ENCODE results near the gene GRPEL1. TPM values are rescaled to one million over a fixed set of nuclear protein-coding genes. Genes with fewer than 3 reads are reported as not detected.
A peak's percentile ranks its signal among the peaks of the same experiment; 100 is the strongest.

GRPEL1 gene
- polyA plus RNA-seq, 10 donors = 25.3 to 35.3 (median 29.8) TPM

- no peak for DNase-seq
Measured at GRCh38 chr4:7045961-7046921, 21.6 kb downstream of the GRPEL1 start.

GRCh38 chr4:7045553-7045952 lies 22.3 kb downstream of the GRPEL1 start:
- DNase-seq = no peak

DNA sequence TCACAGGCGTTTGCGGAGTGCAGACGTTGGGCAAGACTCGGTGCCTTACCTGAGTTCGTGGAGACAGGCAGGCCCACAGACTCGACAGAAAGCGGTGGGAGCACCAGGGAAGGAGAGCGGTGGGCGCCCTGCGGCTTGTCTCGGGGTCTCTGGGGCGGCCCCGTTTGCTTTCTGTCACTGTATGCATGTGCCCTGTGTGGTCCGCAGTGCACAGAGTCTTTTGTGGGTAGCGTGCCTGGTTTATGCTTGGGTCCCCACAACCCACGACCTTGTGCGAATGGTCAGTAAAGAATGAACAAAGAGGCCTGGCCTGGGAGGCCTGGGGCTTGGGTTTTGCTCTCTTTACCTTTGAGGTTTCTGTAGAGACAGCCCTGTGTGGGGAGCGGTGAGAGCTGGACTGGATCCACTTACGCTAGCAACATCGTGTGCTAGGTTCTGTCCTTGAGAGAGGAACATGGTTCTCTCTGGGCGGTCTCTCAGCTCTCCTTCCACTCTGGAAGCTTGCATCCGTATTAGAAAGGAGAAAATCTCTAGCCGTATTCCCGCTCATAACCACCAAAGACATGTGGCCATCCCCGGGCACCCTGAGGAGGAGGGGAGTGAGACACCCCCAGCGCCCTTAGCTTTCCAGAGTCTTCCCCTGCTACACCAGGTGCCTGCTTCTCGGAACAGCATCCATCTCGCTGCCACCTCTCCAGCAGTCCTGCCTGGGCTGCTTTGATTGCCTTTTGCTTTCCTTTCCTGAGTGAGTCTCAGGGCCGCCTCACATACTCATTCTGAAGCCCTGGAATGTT lies 23.5 kb downstream of the GRPEL1 start:
- DNase-seq = peak in 1 of 3 donors; percentile 43

GRCh38 chr4:7043284-7044136 lies 24.4 kb downstream of the GRPEL1 start, which contains the start of gene TADA2B:
TADA2B (plus strand) TSS chr4:7043372; CDS start chr4:7043580, 208 bp downstream.
- DNase-seq = peak in 2 of 3 donors; percentile 51 to 83

- DNase-seq = peak; percentile 98 to 99 (median 98)
Measured at GRCh38 chr4:7042503-7043283, 25.2 kb downstream of the GRPEL1 start.

- peak in 1 of 3 donors; percentile 30 for DNase-seq
Measured at GRCh38 chr4:7041801-7042502, 25.9 kb downstream of the GRPEL1 start.

DNA sequence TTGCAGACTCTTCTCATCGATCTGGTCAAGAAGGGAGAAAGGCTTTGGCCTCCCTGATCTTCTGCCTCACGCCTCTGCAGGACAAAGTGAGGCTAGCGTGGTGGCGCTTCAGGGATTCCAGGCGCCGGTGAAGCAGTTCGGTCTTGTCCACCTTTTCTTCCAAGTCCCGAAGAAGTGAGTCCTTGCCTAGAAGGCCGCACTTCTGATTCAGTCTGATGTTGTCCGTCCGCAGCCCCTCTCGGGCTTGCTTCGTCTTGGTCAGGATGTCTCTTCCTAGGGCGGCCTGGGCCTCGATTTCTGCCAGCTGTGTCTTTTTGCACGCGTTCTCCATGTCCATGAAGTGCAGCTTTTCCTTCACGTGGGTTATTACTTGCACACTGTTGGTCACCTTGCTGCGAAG lies 26.6 kb downstream of the GRPEL1 start:
- DNase-seq = no peak

DNA sequence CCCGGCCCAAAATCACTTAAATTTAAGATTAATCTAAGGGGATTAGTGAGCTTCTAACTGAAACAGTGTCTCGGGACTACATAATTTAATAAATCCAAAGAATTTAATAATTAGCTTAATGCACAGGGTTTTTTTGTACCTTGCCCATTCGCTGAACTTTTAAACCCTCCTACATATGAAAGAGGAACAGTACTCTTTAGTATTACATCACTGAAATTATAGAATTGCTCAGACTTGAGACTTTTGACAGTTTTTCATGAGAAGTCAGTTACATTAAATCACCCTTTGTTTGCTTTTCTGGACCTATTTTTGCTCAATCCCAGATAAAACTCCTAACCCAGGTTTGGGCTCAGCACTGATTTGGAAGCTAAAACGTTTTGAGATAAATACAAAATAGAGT lies 27.1 kb downstream of the GRPEL1 start:
- no peak for DNase-seq

GRCh38 chr4:7037425-7037824 lies 30.4 kb downstream of the GRPEL1 start:
- no peak for DNase-seq

DNA sequence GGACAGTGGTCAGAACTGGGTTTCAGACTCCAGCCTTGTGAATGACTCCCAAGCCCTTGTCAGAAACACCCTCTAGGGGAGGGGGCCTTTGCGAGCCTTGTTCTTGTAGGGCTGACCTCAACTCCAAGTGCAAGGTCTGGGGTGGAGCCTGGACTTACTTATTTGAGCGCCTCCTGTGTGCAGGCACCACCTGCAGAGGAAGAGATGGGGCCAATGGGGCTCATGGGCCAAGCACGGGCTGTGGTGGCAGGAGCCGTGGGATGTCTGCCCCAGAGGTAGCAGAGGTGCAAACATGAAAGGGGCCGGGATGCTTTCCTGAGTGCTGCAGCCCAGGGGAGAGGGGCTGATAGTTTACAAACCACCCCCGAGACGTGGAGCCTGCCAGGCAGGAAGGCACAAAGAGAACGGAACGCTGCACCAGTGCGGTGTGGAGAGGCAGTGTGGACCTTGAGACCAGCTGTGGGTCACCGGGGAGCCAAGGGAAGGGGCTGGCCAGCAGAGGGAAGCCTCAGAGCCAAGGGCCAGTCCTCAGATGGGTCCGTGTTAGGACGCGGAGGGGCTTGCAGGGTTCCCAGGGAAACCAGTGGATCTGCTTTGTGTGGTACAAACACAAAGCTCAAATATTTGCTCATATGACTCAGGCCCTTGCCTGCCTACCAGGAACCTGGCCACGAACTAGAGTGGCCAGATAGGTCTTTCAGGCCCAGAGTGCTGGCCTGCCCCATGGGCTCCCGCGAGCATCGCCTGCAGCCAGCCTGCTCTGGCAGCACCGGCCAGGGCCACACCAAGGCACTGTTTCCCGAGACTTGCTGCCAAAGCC lies 33.4 kb downstream of the GRPEL1 start:
- no peak for DNase-seq

- DNase-seq = no peak
Measured at GRCh38 chr4:7032596-7032995, 35.3 kb downstream of the GRPEL1 start.

- no peak for DNase-seq
Measured at GRCh38 chr4:7031558-7032449, 36.1 kb downstream of the GRPEL1 start.

DNA sequence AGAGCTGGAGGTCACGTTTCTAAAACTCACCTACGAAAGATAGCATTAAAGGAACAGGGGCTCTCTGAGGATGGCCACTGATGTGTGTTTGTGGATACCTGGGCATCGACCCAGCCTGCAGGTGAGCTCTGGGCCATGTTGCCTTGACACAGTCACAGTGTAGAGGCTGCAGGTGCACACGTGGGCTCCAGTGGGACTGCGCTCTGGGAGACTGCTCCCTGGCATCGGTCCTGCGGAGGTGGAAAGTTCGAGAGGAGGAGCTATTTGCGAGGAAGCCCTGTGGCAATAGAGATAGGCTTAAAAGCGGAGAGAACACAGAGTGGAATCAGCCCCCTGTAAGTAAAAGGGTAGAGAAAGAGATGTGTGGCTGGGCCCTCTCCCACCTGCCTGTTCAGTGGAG lies 37.0 kb downstream of the GRPEL1 start:
- no peak for DNase-seq

GRCh38 chr4:7029921-7030320 lies 37.9 kb downstream of the GRPEL1 start:
- DNase-seq = no peak

- DNase-seq = no peak
Measured at GRCh38 chr4:7029212-7029611, 38.7 kb downstream of the GRPEL1 start.

GRCh38 chr4:7027913-7028312 lies 40.0 kb downstream of the GRPEL1 start:
- no peak for DNase-seq

GRCh38 chr4:7027284-7027683 lies 40.6 kb downstream of the GRPEL1 start:
- DNase-seq = no peak

DNA sequence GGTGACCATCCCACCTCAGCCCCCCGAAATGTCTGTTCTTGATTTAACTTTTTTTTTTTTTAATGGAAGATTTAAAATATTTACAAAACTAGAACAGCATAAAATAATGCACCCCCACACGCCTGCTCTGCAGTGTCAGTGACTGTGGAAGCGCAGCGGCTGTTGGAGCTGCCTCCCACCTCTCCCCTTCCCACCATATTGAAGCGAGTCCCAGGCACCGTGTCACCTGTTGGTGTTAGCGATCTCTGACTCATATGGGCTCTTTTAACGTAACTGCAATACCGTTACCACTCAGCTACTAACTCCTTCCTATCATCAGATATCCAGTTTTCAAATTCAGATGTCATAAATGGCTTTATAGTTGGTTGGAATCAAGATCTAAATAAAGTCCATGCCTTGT lies 41.8 kb downstream of the GRPEL1 start:
- no peak for DNase-seq

All from muscle of back (tissue), 11 donors.